Effector memory CD4-positive, alpha-beta T cell (primary cell): Measurements from ENCODE around the gene PPP4R2.

Experiments
- DNase-seq, 3 donors: peaks; one replicate each; pipeline ENCODE4 v3.0.0-alpha.2; 2020
- H3K27ac ChIP-seq: 2 replicates; pipeline ENCODE4 v1.7.0; 2013; ENCODE audit warnings: mild to moderate bottlenecking, low read length, moderate library complexity; ENCODE audit not compliant: insufficient read depth, poor library complexity, severe bottlenecking
- H3K27me3 ChIP-seq: replicated peaks from 2 replicates; pipeline ENCODE4 v1.7.0; 2013; ENCODE audit warnings: mild to moderate bottlenecking, low read length; ENCODE audit not compliant: insufficient read depth, control insufficient read depth, poor library complexity, severe bottlenecking
- H3K36me3 ChIP-seq: 2 replicates; pipeline ENCODE4 v1.7.0; 2013; ENCODE audit warnings: mild to moderate bottlenecking, low read length, moderate library complexity; ENCODE audit not compliant: control insufficient read depth, insufficient read depth
- H3K4me1 ChIP-seq: 2 replicates; pipeline ENCODE4 v1.7.0; 2013; ENCODE audit warnings: low read length, mild to moderate bottlenecking; ENCODE audit not compliant: control insufficient read depth, insufficient read depth, poor library complexity, severe bottlenecking
- H3K4me3 ChIP-seq: 2 replicates; pipeline ENCODE4 v1.7.0; 2013; ENCODE audit warnings: low read length, low read depth, mild to moderate bottlenecking; ENCODE audit not compliant: insufficient read depth, poor library complexity, severe bottlenecking
- H3K9me3 ChIP-seq: 2 replicates; pipeline ENCODE4 v1.7.0; 2013; ENCODE audit warnings: mild to moderate bottlenecking, low read length, moderate library complexity; ENCODE audit not compliant: control insufficient read depth

PPP4R2 gene

DNA sequence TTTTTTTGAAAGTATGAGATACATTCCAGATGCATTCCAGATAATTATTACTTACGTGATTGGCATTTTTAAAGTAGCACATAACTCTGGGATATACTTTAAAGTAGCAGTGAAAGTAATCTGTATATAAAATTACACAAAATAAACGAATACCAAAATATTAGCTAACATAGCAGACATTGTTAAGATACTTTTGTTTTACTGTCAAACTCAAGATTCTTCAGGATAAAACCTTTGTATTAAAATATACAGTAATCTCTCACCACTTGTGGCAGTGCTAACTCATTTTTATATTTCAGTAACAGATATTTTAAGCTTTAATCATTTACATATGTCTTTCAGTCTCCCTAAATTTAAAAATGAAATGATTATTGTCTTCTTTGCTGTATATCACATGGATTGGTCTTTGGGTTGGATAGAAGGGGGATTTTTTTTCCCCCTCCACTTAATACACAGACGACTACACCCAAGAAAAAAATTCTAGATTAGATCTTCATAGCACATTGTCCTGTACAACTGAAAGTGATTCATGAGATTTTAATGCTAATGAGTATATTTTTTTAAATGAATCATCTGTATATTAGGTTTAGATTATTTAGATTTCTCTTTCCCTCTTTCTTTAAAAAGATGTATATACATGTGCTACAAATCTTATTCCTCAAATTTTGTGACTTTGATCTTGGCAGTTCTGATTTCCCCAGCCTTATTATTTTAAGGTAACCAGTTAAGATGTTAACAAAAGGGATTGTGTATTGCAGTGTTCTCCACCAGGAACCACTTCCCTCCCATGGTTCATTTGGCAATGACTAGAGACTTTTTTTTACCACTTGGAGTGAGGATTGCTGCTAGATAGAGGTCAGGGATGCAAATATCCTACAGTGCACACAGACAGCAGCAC, 40.3 kb downstream of the PPP4R2 start:
- Histone ChIP-seq H3K27me3 (no peaks in the 10 kb centered on the region), H3K27ac (no peak overlapping the region), H3K4me1 (peaks cover 11% of the 10 kb centered on the region), H3K36me3 (no peaks in the 10 kb centered on the region), H3K9me3 (no peaks in the 10 kb centered on the region), H3K4me3 (no peak overlapping the region)
- DNase-seq = no peak

DNA sequence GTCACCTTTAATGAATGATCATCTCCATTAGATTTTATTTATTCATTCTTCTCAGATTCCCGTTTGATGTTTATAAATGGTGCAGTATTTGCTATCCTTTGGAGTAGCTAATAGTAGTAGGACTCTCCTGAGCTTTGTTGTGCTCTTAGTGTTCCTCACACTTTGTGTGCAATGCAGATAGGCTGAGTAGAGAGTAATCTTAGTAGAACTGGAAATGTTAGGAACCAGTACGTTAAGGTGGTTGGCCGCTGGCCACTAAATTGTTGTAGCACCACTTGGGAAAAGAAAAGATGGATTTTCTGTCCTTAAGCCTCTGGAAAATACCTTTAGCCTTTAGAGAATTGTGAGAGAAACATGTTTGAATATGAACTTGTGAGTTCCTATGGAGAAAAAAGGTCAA, 44.9 kb downstream of the PPP4R2 start:
- no peak overlapping the region for H3K27ac ChIP-seq

GRCh38 chr3:73043414-73043813, 46.8 kb downstream of the PPP4R2 start:
- Histone ChIP-seq H3K4me1 (peaks cover 3% of the 10 kb centered on the region), H3K27ac (no peak overlapping the region), H3K27me3 (no peaks in the 10 kb centered on the region), H3K4me3 (no peak overlapping the region), H3K9me3 (no peaks in the 10 kb centered on the region), H3K36me3 (no peaks in the 10 kb centered on the region)
- no peak for DNase-seq

More for the DNA sequence above, 44.9 kb downstream of the PPP4R2 start:
- Histone ChIP-seq H3K4me3 (no peak overlapping the region), H3K36me3 (no peaks in the 10 kb centered on the region), H3K4me1 (peaks cover 3% of the 10 kb centered on the region), H3K27me3 (no peaks in the 10 kb centered on the region), H3K9me3 (no peaks in the 10 kb centered on the region)
- no peak for DNase-seq

- Histone ChIP-seq H3K27me3 (no peaks in the 10 kb centered on the region), H3K4me3 (no peak overlapping the region), H3K9me3 (no peaks in the 10 kb centered on the region), H3K27ac (no peak overlapping the region), H3K36me3 (no peaks in the 10 kb centered on the region), H3K4me1 (peaks cover 3% of the 10 kb centered on the region)
- DNase-seq = no peak
These were observed 48.8 kb downstream of the PPP4R2 start for GRCh38 chr3:73045391-73045790.

DNA sequence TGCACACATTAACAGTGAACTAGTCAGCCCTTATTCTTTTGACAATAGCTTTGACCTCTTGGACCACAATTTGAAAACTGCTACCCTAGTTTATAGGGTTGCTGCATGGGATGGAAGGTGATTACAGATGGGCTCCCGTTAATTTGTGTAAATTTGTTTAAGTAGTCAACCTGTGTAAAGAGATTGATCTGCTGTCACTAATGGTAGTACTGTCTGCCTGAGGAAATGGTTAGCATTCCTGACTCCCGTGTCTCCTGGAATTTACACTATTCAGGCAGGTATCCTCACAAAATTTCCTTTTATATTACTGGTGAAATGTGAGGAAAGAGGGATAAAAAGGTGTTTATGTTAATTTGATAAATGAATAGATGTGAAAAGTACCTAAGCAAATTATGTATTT, 49.6 kb downstream of the PPP4R2 start:
- Histone ChIP-seq H3K9me3 (no peaks in the 10 kb centered on the region), H3K36me3 (no peaks in the 10 kb centered on the region), H3K27me3 (no peaks in the 10 kb centered on the region), H3K27ac (no peak overlapping the region), H3K4me1 (no peaks in the 10 kb centered on the region), H3K4me3 (no peak overlapping the region)
- DNase-seq = no peak

DNA sequence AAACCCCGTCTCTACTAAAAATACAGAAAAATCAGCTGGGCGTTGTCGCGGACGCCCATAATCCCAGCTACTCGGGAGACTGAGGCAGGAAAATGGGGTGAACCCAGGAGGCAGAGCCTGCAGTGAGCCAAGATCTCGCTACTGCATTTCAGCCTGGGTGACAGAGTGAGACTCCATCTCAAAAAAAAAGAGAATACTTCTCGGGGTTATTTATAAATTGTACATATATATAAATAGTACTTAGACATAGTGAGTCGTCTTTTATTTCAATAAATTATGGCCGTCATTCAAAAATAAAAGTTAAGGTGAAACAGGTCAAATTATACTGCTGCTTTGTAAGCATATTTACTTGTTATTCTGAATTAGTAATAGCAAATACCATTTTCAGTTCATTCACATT, 52.7 kb downstream of the PPP4R2 start:
- no peak for DNase-seq
- Histone ChIP-seq H3K9me3 (no peaks in the 10 kb centered on the region), H3K27me3 (no peaks in the 10 kb centered on the region), H3K4me1 (no peaks in the 10 kb centered on the region), H3K36me3 (no peaks in the 10 kb centered on the region), H3K4me3 (no peak overlapping the region), H3K27ac (no peak overlapping the region)

GRCh38 chr3:73052857-73053256, 56.2 kb downstream of the PPP4R2 start:
- Histone ChIP-seq H3K4me1 (peaks cover 4% of the 10 kb centered on the region), H3K9me3 (no peaks in the 10 kb centered on the region), H3K4me3 (no peak overlapping the region), H3K27ac (no peak overlapping the region), H3K27me3 (no peaks in the 10 kb centered on the region), H3K36me3 (peaks cover 3% of the 10 kb centered on the region)
- DNase-seq = no peak

- Histone ChIP-seq H3K27me3 (no peaks in the 10 kb centered on the region), H3K9me3 (no peaks in the 10 kb centered on the region), H3K36me3 (peaks cover 10% of the 10 kb centered on the region), H3K4me1 (peaks cover 4% of the 10 kb centered on the region), H3K4me3 (no peak overlapping the region), H3K27ac (no peak overlapping the region)
- DNase-seq = no peak
These were observed 59.0 kb downstream of the PPP4R2 start for GRCh38 chr3:73055583-73055982.

DNA sequence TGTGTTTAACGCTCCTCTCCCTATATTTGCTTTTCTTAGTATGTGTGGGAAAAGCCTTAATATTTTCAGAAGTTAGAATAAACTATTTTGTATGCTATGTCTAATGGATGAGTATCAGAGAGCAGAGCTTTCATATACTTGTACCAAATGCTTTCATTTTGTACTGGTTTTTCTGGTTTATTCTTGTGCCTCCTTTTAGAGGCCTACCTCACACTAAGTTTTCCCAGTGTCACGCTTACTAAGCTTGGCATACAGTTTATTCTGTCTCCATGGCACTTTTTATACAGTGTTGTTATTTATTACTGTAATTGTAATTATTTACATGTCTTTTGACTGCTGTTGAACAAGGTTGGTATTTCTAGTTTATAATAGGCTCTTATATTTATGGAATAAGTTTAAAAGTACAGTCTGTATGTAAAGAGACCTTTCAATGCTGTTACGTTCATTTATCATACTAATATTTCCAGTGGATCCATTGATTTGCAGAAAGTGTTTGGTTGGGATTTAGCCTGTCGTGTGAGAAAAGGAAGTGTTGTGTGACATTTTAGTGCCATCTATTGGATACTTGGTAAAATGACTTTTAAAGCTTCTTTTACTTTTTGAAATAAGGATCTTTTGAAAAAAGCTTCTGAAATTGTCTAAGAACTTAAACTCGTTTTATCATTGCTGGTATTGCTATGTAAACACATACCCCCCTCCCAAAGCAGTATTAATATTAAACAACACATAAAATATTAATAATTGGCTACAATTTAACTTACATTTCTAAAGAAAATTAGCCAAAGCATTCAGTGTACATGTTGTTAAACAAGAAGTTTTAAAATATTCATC, 59.6 kb downstream of the PPP4R2 start:
- DNase-seq = no peak
- Histone ChIP-seq H3K36me3 (peaks cover 12% of the 10 kb centered on the region), H3K9me3 (no peaks in the 10 kb centered on the region), H3K27me3 (no peaks in the 10 kb centered on the region), H3K4me3 (no peak overlapping the region), H3K4me1 (peaks cover 4% of the 10 kb centered on the region), H3K27ac (no peak overlapping the region)

DNA sequence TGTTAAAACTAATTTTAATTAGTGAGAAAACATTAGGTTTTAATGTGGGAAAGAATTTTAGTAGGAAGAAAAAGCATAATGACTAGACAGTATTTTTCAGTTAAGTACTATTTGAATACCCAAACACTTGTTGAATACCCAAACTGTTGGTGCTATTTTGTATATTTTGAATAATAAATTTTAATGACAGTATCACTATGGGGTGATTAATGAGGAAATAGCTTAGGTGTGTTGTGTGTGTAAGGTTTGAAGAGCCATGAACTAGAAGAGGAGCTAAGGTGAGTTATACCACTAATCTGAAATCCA, 60.2 kb downstream of the PPP4R2 start:
- Histone ChIP-seq H3K4me1 (peaks cover 4% of the 10 kb centered on the region), H3K36me3 (peaks cover 18% of the 10 kb centered on the region), H3K4me3 (no peak overlapping the region), H3K27me3 (no peaks in the 10 kb centered on the region), H3K9me3 (no peaks in the 10 kb centered on the region), H3K27ac (no peak overlapping the region)
- DNase-seq = no peak
